Ishikawa (cell line): ENCODE data around the gene THADA.

Experiments
- CEBPB ChIP-seq: IDR thresholded peaks from 2 replicates; pipeline ENCODE4 v1.6.1; 2012
- EGR1 ChIP-seq: IDR thresholded peaks from 2 replicates; pipeline ENCODE4 v1.6.1; 2012
- EP300 ChIP-seq: IDR thresholded peaks from 2 replicates; pipeline ENCODE4 v1.6.1; 2012; ENCODE audit warnings: borderline replicate concordance
- FOXM1 ChIP-seq: IDR thresholded peaks from 2 replicates; pipeline ENCODE4 v1.6.1; 2012; ENCODE audit warnings: low read depth, borderline replicate concordance
- NFIC ChIP-seq: IDR thresholded peaks from 2 replicates; pipeline ENCODE4 v1.6.1; 2012
- RAD21 ChIP-seq: IDR thresholded peaks from 2 replicates; pipeline ENCODE4 v1.6.1; 2012; ENCODE audit warnings: low read depth
- TAF1 ChIP-seq: IDR thresholded peaks from 2 replicates; pipeline ENCODE4 v1.6.1; 2012; ENCODE audit warnings: low read depth, mild to moderate bottlenecking
- TCF12 ChIP-seq: IDR thresholded peaks from 2 replicates; pipeline ENCODE4 v1.6.1; 2012; ENCODE audit warnings: low read depth
- TEAD4 ChIP-seq: IDR thresholded peaks from 2 replicates; pipeline ENCODE4 v1.6.1; 2012
- YY1 ChIP-seq: IDR thresholded peaks from 2 replicates; pipeline ENCODE4 v1.6.1; 2012; ENCODE audit warnings: low read depth
- ZBTB7A ChIP-seq: IDR thresholded peaks from 2 replicates; pipeline ENCODE4 v1.6.1; 2012; ENCODE audit warnings: low read depth
- TF ChIP-seq, protein P1 (sequence below): IDR thresholded peaks from 2 replicates; pipeline ENCODE4 v1.6.1; 2012

DNA sequence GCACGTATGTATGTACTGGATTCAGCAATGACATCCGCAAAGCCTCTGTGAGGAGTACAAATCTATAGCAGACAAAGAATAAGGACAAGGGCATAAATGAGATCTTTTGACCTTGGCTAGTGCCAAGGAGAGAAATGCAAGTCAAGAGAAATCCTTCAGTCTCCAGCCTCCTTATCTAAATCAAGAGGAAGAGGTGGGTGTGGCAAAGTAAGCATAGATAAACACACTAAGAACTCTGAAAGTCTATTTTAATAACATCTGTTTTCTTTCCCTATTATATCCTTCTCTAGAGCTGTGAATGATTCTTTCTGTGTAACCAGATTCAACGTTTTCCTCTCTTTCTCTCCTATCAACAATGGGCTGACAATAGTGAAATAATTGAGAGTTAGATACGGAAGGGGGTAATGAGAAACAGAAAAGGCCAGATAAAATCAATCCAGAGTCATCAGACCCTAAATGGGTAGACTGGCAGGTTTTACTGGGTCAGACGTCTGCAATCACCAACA lies 250.9 kb downstream of the THADA start:
- TF ChIP-seq NFIC (no peak), RAD21 (no peak), EGR1 (no peak), TCF12 (no peak), TEAD4 (no peak), FOXM1 (no peak), YY1 (no peak), CEBPB (no peak), TAF1 (no peak), ZBTB7A (no peak), EP300 (no peak)
- TF ChIP-seq, protein P1, sequence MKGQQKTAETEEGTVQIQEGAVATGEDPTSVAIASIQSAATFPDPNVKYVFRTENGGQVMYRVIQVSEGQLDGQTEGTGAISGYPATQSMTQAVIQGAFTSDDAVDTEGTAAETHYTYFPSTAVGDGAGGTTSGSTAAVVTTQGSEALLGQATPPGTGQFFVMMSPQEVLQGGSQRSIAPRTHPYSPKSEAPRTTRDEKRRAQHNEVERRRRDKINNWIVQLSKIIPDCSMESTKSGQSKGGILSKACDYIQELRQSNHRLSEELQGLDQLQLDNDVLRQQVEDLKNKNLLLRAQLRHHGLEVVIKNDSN: no peak
